ENCODE measurements around the gene WWC1.

Gene WWC1

DNA sequence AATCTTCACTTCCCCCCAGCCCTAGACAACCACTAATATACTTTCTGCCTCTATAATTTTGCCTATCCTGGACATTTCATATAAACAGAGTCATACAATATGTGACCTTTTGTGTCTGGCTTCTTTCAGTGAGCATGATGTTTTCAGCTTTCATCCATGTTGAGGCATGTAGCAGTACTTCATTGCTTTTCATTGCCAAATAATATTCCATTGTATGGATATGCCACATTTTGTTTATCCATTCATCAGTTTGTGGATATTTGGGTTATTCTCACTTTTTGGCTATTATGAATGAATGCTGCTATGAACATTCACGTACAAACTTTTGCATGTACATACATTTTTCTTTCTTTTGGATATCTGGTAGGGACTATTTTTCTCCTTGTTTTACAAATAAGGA lies 49.0 kb downstream of the WWC1 start:
- Histone ChIP-seq H3K27me3 (no peaks in the 10 kb centered on the region), H3K36me3 (no peaks in the 10 kb centered on the region)
- TF ChIP-seq, protein P1, sequence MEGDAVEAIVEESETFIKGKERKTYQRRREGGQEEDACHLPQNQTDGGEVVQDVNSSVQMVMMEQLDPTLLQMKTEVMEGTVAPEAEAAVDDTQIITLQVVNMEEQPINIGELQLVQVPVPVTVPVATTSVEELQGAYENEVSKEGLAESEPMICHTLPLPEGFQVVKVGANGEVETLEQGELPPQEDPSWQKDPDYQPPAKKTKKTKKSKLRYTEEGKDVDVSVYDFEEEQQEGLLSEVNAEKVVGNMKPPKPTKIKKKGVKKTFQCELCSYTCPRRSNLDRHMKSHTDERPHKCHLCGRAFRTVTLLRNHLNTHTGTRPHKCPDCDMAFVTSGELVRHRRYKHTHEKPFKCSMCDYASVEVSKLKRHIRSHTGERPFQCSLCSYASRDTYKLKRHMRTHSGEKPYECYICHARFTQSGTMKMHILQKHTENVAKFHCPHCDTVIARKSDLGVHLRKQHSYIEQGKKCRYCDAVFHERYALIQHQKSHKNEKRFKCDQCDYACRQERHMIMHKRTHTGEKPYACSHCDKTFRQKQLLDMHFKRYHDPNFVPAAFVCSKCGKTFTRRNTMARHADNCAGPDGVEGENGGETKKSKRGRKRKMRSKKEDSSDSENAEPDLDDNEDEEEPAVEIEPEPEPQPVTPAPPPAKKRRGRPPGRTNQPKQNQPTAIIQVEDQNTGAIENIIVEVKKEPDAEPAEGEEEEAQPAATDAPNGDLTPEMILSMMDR (IDR thresholded peaks at IDR 0.05; ENCODE audit: low read depth, low read length), result no peak

DNA sequence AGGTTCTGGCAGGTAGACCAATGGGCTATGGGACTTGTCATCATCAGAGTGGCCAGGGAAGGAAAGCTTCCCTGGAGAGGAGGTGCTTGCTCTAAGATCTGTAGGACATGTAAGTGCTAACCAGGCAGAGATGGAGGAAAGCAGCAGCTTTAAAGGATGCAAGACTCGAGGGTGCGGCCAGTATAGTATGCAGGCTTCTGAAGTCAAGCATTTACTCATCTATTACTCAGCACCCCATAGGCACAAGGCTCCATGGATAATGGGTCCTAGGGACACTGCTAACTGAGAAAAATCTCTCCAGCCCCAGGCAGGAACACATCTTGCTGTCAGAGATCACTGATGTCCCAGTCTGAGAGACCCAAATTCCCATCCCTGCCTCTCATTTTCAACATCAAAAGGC lies 49.7 kb downstream of the WWC1 start:
- Histone ChIP-seq H3K4me1 (no peaks in the 10 kb centered on the region), H3K9me3 (no peaks in the 10 kb centered on the region), H3K36me3 (no peaks in the 10 kb centered on the region), H3K27me3 (no peaks in the 10 kb centered on the region), H3K4me3 (ENCODE audit: low read depth, low read length) (no peak overlapping the region)
- no peak for DNase-seq
- TF ChIP-seq, protein P1 (IDR thresholded peaks at IDR 0.05; ENCODE audit: low read depth, low read length), result no peak

More for the DNA sequence above, 49.0 kb downstream of the WWC1 start:
- Histone ChIP-seq H3K9me3 (no peaks in the 10 kb centered on the region), H3K4me3 (ENCODE audit: low read depth, low read length) (no peak overlapping the region), H3K4me1 (no peaks in the 10 kb centered on the region)
- DNase-seq, result no peak

DNA sequence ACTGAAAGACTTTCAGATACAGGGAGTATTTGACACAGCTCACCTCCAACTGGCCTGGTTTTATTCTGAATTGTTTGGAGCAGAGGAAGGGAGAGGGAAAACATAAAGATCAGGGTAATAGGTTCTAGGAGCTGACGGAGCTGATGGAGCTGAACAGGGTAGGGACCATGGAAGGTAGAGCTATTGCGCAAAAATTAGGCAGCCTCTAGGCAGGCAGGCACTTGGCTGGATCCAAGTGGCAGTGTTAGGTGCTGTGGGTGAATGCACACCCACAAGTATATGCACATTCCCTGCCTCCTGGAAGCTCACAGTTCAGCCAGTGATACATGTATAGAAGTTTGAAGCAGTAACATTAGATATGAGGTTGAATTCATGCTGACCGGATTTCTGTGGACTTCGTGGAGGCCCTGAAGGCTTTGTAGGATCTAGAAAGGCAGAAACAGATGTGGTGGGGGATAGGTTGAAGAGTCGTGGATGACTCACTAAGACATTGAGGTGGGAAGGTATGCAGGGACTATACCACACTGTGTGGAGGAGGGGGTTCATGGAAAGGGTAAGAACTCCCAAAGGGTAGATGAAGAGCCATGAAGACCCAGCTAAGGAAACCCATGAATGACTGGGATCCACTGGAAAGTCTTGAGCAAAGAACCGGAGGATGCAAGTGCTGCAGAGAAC lies 50.8 kb downstream of the WWC1 start:
- TF ChIP-seq, protein P1 (IDR thresholded peaks at IDR 0.05; ENCODE audit: low read depth, low read length), result no peak
- no peak for DNase-seq
- Histone ChIP-seq H3K36me3 (no peaks in the 10 kb centered on the region), H3K27me3 (no peaks in the 10 kb centered on the region), H3K9me3 (no peaks in the 10 kb centered on the region), H3K4me3 (ENCODE audit: low read depth, low read length) (no peak overlapping the region), H3K4me1 (no peaks in the 10 kb centered on the region)

DNA sequence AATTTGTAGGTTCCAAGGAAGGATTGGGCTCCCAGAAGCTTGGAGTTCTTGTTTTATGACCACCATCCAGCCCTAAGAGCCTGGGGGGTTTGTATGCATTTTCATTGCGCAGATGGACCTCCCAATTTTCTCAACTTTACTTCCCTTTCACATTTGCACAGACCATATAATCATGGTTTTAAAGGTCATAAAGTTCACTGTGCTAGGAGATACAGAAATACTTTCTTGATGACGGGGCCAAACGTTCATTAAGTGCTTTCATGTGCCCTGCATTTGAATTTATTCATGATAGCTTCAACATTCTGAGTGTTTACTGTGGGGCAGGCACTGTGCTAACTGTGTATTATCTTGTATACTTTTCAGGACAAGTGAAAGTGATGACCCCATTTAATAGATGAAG lies 51.5 kb downstream of the WWC1 start:
- TF ChIP-seq, protein P1 (IDR thresholded peaks at IDR 0.05; ENCODE audit: low read depth, low read length), result no peak
- Histone ChIP-seq H3K9me3 (no peaks in the 10 kb centered on the region), H3K4me1 (no peaks in the 10 kb centered on the region), H3K4me3 (ENCODE audit: low read depth, low read length) (no peak overlapping the region), H3K27me3 (no peaks in the 10 kb centered on the region), H3K36me3 (no peaks in the 10 kb centered on the region)
- DNase-seq, result no peak

DNA sequence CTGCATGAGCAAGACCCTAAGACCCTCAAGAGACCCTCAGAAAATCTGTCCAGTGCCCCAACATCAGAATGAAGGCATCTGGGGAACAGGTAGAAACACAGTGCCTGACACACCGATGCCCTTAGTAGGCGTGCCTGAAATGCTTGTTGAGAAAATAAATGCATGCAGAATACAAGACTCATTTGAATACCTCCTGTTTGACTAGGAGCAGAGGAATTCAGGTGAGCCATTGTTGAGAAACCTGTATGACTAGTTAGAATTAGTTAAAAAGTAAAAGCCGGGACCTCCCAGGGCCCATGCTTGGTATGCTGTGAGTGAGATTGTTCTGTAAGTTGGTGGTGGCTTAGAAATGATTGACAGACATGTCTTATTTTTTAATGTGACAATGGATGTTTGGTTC lies 55.0 kb downstream of the WWC1 start:
- Histone ChIP-seq H3K4me3 (ENCODE audit: low read depth, low read length) (no peak overlapping the region), H3K9me3 (no peaks in the 10 kb centered on the region), H3K36me3 (no peaks in the 10 kb centered on the region), H3K27me3 (no peaks in the 10 kb centered on the region), H3K4me1 (no peaks in the 10 kb centered on the region)
- DNase-seq, result no peak
- TF ChIP-seq, protein P1 (IDR thresholded peaks at IDR 0.05; ENCODE audit: low read depth, low read length), result no peak

DNA sequence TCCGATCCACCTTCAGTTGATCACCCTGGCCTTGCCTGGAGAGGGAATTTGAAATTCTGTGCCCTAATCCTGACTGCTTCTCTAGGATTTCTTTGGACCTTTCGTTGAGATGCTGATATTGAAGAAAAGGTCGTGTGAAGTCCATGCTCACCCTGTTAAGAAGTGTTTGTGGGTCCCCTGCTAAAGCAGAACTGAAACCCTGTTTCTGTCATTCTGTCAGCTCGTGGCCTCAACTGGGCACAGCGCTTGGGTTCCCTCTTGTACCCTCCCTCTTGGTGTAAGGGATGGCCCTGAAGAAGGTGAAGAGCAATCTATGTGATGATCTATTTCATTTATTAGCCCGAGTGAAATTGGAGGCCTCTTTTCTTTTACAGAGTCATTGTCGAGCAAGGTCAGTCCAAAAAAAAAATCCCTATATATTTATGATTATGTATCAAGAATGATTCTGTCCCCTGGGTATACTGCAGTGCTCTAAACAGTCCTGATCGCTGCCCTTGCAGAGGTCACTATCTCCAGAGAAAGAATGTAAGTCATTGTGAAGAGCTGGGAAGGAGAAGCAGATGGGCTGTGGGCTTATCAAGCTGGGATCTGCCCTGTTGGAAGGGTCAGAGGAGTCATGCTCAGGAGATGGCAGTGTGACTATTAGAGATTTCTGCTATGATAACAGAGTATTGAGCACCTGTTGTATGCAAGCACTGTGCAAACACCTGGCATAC lies 56.1 kb downstream of the WWC1 start:
- H3K9me3 ChIP-seq, result no peaks in the 10 kb centered on the region
- no peaks in the 10 kb centered on the region for H3K36me3 ChIP-seq
- no peaks in the 10 kb centered on the region for H3K4me1 ChIP-seq
- TF ChIP-seq, protein P1 (IDR thresholded peaks at IDR 0.05; ENCODE audit: low read depth, low read length), result no peak
- H3K27me3 ChIP-seq, result no peaks in the 10 kb centered on the region
- no peak for DNase-seq
- H3K4me3 ChIP-seq (ENCODE audit: low read depth, low read length), result no peak overlapping the region

Data from BE2C (cell line).